HepG2 (cell line): ENCODE data around the gene UBE2R2. TPM values are rescaled to one million over a fixed set of nuclear protein-coding genes. Genes with fewer than 3 reads are reported as not detected.

ENCODE experiments used
- ATAC-seq: fragments of 200-7000 bp; cut with Tn5 transposase; 3 replicates; pipeline ENCODE4 v1.9.1; 2020; ENCODE audit warnings: mild to moderate bottlenecking, moderate library complexity
- BruUV-seq: library from RNA; stranded (reverse); fragments of 400-500 nt; replicated peaks from 2 replicates; lab custom pipeline; 2021; lab: Mats Ljungman, UMichigan
- CTCF ChIA-PET: fragments of 300-600 bp; formaldehyde crosslinking; extraction: SDS; loops from one replicate; lab custom pipeline; 2021; ENCODE audit warnings: low total read pairs, inconsistent platforms, low intra/inter-chr PET ratio; lab: Yijun Ruan, JAX
- POLR2A ChIA-PET: fragments of 350-600 bp; sonication (Branson Sonifier 250); formaldehyde crosslinking; loops from one replicate; lab custom pipeline; 2020; ENCODE audit warnings: antibody characterized with exemption, inconsistent platforms; lab: Yijun Ruan, JAX
- DNase-seq: peaks from one replicate; pipeline ENCODE4 v3.0.0-alpha.2; 2015; ENCODE audit warnings: low spot score
- FAIRE-seq: peaks from 3 replicates; lab custom pipeline; 2011; peaks lifted over from hg19 to GRCh38; lab: Jason Lieb, UNC
- H2AFZ ChIP-seq: one replicate; pipeline ENCODE4 v1.6.1; 2011; ENCODE audit warnings: low read length, inconsistent platforms
- H3K27ac ChIP-seq: fragments of 300-600 bp; 3 replicates; pipeline ENCODE4 v1.8.0; 2011; ENCODE audit warnings: mixed run types, mild to moderate bottlenecking, mixed read lengths, low read length, inconsistent platforms; ENCODE audit not compliant: insufficient read depth; ENCODE audit errors: extremely low read length
- H3K27me3 ChIP-seq, 2 experiments: fragments of 200-600 bp in 1 of 2; 2 replicates in 1 of 2; 3 replicates in 1 of 2; pipeline versions ENCODE4 v1.6.0 to v1.8.0; 2011; ENCODE audit warnings: low read length in 2 of 2, mild to moderate bottlenecking in 2 of 2, moderate library complexity in 2 of 2, inconsistent platforms in 1 of 2; ENCODE audit not compliant: insufficient read depth in 2 of 2, control insufficient read depth in 1 of 2
- H3K36me3 ChIP-seq, 2 experiments: fragments of 200-600 bp in 1 of 2; replicated peaks in 1 of 2; 2 replicates in 1 of 2; 3 replicates in 1 of 2; pipeline versions ENCODE4 v1.5.1 to v1.8.0; 2011; ENCODE audit warnings: low read length in 2 of 2, inconsistent platforms in 1 of 2; ENCODE audit not compliant: insufficient read depth in 2 of 2, control insufficient read depth in 1 of 2
- H3K4me1 ChIP-seq: 2 replicates; pipeline ENCODE4 v1.5.1; 2012; ENCODE audit warnings: low read length, inconsistent platforms; ENCODE audit not compliant: insufficient read depth
- H3K4me2 ChIP-seq: 2 replicates; pipeline ENCODE4 v1.6.0; 2011; ENCODE audit warnings: low read depth, low read length, inconsistent platforms
- H3K4me3 ChIP-seq, 3 experiments: fragments of 200-600 bp in 1 of 3; sonication (generic), shearing (Covaris generic) in 1 of 3; replicated peaks in 1 of 3; 2 replicates each; pipeline ENCODE4 v1.5.1; 2011 to 2016; ENCODE audit warnings: low read length in 3 of 3, inconsistent platforms in 2 of 3, low read depth in 2 of 3, mild to moderate bottlenecking in 2 of 3, control low read depth in 1 of 3, mixed read lengths in 1 of 3; ENCODE audit not compliant: insufficient read depth in 1 of 3
- H3K79me2 ChIP-seq: one replicate; pipeline ENCODE4 v1.6.1; 2011; ENCODE audit warnings: low read length, inconsistent platforms; ENCODE audit not compliant: insufficient read depth
- H3K9ac ChIP-seq: 2 replicates; pipeline ENCODE4 v1.6.0; 2011; ENCODE audit warnings: mild to moderate bottlenecking, low read depth, low read length, inconsistent platforms; ENCODE audit not compliant: insufficient read depth
- H3K9me3 ChIP-seq: 2 replicates; pipeline ENCODE4 v1.5.1; 2012; ENCODE audit warnings: mild to moderate bottlenecking, low read length
- H4K20me1 ChIP-seq: 2 replicates; pipeline ENCODE4 v1.6.0; 2011; ENCODE audit warnings: inconsistent platforms, mild to moderate bottlenecking, low read length, moderate library complexity; ENCODE audit not compliant: insufficient read depth
- CCAR2 ChIP-seq: fragments of 200-400 bp; formaldehyde crosslinking; optimal IDR thresholded peaks from 2 replicates; pipeline ENCODE3; 2018; ENCODE audit warnings: low read depth, mild to moderate bottlenecking, low read length, moderate library complexity
- CEBPB ChIP-seq: IDR thresholded peaks from 2 replicates; pipeline ENCODE4 v1.6.1; 2011; ENCODE audit warnings: low read depth, low read length, improper control_type of control experiment, borderline replicate concordance
- GTF3A ChIP-seq: sonication (generic); formaldehyde crosslinking; conservative IDR thresholded peaks from 2 replicates; pipeline ENCODE4 v1.4.0; 2020; ENCODE audit warnings: mild to moderate bottlenecking, missing genetic modification reagents
- KAT2B ChIP-seq: fragments of 150-350 bp; IDR thresholded peaks from 2 replicates; pipeline ENCODE4 v1.6.1; 2014; ENCODE audit warnings: low read depth, low read length, borderline replicate concordance
- ZBTB20 ChIP-seq: sonication (generic); formaldehyde crosslinking; IDR thresholded peaks from 2 replicates; pipeline ENCODE4 v1.8.1; 2023; ENCODE audit warnings: missing genetic modification reagents, low read depth, mild to moderate bottlenecking, borderline replicate concordance
- ZFYVE20 ChIP-seq: sonication (generic); formaldehyde crosslinking; IDR thresholded peaks from 2 replicates; pipeline ENCODE4 v1.8.0; 2023; ENCODE audit warnings: low read depth, mild to moderate bottlenecking, moderate library complexity, missing genetic modification reagents, borderline replicate concordance
- ZNF260 ChIP-seq: sonication (generic); formaldehyde crosslinking; IDR thresholded peaks from 2 replicates; pipeline ENCODE4 v1.4.0; 2020; ENCODE audit warnings: missing genetic modification reagents, low read depth, mild to moderate bottlenecking, borderline replicate concordance
- ZNF556 ChIP-seq: sonication (generic); formaldehyde crosslinking; IDR thresholded peaks from 2 replicates; pipeline ENCODE4 v1.4.0; 2020; ENCODE audit warnings: mild to moderate bottlenecking, missing genetic modification reagents, borderline replicate concordance
- ZNF816 ChIP-seq: sonication (generic); formaldehyde crosslinking; IDR thresholded peaks from 2 replicates; pipeline ENCODE4 v1.8.0; 2022; ENCODE audit warnings: missing genetic modification reagents, mild to moderate bottlenecking, borderline replicate concordance
- ZNF878 ChIP-seq: sonication (generic); formaldehyde crosslinking; IDR thresholded peaks from 2 replicates; pipeline ENCODE4 v1.8.1; 2023; ENCODE audit warnings: mild to moderate bottlenecking, missing genetic modification reagents, moderate library complexity
- ZNF883 ChIP-seq: sonication (generic); formaldehyde crosslinking; IDR thresholded peaks from 2 replicates; pipeline ENCODE4 v1.5.1; 2020; ENCODE audit warnings: mild to moderate bottlenecking, missing genetic modification reagents; ENCODE audit errors: not compliant biosample characterization
- WGBS: methylation state at CpG from one replicate; pipeline ENCODE4 v1.1.6; 2017; ENCODE audit warnings: low lambda C conversion rate; 5-methylcytosine and 5-hydroxymethylcytosine counted together
- in situ Hi-C: cut with HindIII; loops from 2 replicates; pipeline ENCODE4 v1.10.0; 2017; ENCODE audit warnings: low pct_unique_long_range_greater_than_20kb; ENCODE audit not compliant: extremely low pct_ligation_motif_present
- intact Hi-C: fragments of 100-400 bp; cut with micrococcal nuclease; formaldehyde crosslinking; loops from one replicate; pipeline ENCODE4 v1.10.0; 2022; ENCODE audit not compliant: unreplicated experiment
- polyA plus RNA-seq, 8 experiments: library from polyadenylated mRNA; depleted of rRNA in 3 of 8; stranded (reverse) in 7 of 8; unstranded in 1 of 8; fragments of >200 nt; fragmentation: Illumina TruSeq in 4 of 8; extraction: Trizol in 4 of 8; gene quantifications; 2 replicates each; pipeline versions ENCODE4 v1.2.1 to v1.2.3, GENCODE V29; 2011 to 2016; ENCODE audit warnings: low read depth in 4 of 8, missing spikeins in 1 of 8, mixed read lengths in 1 of 8; ENCODE audit not compliant: insufficient read depth in 1 of 8
- total RNA-seq, 5 experiments: library from RNA; depleted of rRNA; stranded (reverse); fragments of >200 nt; fragmentation: Illumina TruSeq; extraction: Trizol; gene quantifications; 2 replicates each; pipeline ENCODE4 v1.2.3, GENCODE V29; 2016; ENCODE audit warnings: low read depth in 1 of 5
- TF ChIP-seq, protein P1 (sequence below): sonication (generic); formaldehyde crosslinking; IDR thresholded peaks from 2 replicates; pipeline ENCODE4 v1.8.1; 2022; ENCODE audit warnings: mild to moderate bottlenecking, missing genetic modification reagents
- TF ChIP-seq, protein P2 (sequence below): IDR thresholded peaks from 2 replicates; pipeline ENCODE4 v1.6.1; 2016; ENCODE audit warnings: missing biosample characterization, missing genetic modification reagents, low read depth
- TF ChIP-seq, protein P3 (sequence below): sonication (generic); formaldehyde crosslinking; IDR thresholded peaks from 2 replicates; pipeline ENCODE4 v1.4.0; 2020; ENCODE audit warnings: missing genetic modification reagents, borderline replicate concordance

Gene UBE2R2
- total and polyA plus RNA-seq, 2 of the 13 experiments (the other 11 are each of a cell fraction or from before 2014, with no cell fraction given), result 14.8 to 20.9 TPM

DNA sequence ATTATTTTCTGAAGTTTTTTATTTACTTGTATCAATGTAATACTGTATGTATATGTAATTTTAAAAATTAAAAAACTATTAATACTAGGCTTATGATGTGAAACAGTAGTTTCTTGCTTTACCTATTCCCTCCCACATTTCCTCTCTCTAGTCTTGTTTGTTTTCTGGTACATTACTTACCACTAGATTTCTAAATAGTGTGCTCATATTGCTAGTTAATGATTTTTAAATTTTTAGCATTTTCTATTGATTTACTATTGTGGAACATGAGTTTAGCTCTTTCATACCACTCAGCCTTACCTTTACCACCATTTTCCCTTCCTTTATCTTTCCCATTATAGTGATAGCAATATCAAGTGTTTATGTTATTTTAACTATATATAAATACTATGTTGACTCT lies 39.3 kb downstream of the UBE2R2 start:
- Histone ChIP-seq H2AFZ (no peak overlapping the region), H4K20me1 (peaks cover 59% of the 10 kb centered on the region), H3K9ac (no peak overlapping the region), H3K27me3 (no peaks in the 10 kb centered on the region), H3K36me3 (peaks cover 4 to 5% of the 10 kb centered on the region in 2 experiments; a peak in 2 of 5 replicates), H3K4me1 (peaks cover 45% of the 10 kb centered on the region), H3K27ac (peak overlapping the region; percentile 26), H3K79me2 (peaks cover 93% of the 10 kb centered on the region), H3K4me3 (no peak overlapping the region), H3K9me3 (no peaks in the 10 kb centered on the region), H3K4me2 (no peak overlapping the region)
- ChIA-PET POLR2A (interaction anchor here (0.7 kb wide), 1 partner anchor 9 kb away, joined by 3 read pairs; no protein-coding TSS in a partner anchor), CTCF (no interaction called here)
- FAIRE-seq (no peak), ATAC-seq (peak; percentile 53), DNase-seq (no peak)
- in situ Hi-C loops, result no loop called here
- intact Hi-C loops, result no loop called here
- TF ChIP-seq ZNF556 (CRISPR knock-in tag) (no peak), CEBPB (0 out of 2 replicates have a peak, but pooled peaks have one; percentile 1), KAT2B (peak; percentile 30; the same call in 1 of the 2 replicates), ZNF260 (CRISPR knock-in tag) (no peak)
- TF ChIP-seq, protein P1, sequence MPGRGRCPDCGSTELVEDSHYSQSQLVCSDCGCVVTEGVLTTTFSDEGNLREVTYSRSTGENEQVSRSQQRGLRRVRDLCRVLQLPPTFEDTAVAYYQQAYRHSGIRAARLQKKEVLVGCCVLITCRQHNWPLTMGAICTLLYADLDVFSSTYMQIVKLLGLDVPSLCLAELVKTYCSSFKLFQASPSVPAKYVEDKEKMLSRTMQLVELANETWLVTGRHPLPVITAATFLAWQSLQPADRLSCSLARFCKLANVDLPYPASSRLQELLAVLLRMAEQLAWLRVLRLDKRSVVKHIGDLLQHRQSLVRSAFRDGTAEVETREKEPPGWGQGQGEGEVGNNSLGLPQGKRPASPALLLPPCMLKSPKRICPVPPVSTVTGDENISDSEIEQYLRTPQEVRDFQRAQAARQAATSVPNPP (CRISPR knock-in tag), result no peak
- BruUV-seq, result no TSS peak

DNA sequence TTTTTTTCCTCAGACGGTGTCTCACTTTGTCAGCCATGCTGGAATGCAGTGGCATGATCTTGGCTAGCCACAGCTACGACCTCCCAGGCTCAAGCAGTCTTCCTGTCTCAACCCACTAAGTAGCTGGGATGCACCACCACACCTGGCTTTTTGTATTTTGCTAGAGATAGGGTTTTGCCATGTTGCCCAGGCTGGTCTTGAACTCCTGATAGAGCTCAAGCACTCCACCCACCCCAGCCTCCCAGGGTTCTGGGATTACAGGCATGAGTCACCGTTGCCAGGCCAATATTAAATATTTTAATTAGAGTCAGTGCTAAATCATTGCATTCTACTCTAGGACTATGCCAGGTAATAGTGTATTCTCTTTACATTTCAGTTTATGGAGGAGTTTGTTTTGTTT lies 41.5 kb downstream of the UBE2R2 start:
- no peak for FAIRE-seq
- H2AFZ ChIP-seq, result no peak overlapping the region
- intact Hi-C loops, result no loop called here
- H4K20me1 ChIP-seq, result peaks cover 52% of the 10 kb centered on the region
- no peak overlapping the region for H3K4me2 ChIP-seq
- 96% methylated on average over 3 of the region's 3 CpGs for WGBS
- POLR2A ChIA-PET, result no interaction called here
- H3K27me3 ChIP-seq, result no peaks in the 10 kb centered on the region
- peaks cover 89% of the 10 kb centered on the region for H3K79me2 ChIP-seq
- H3K4me1 ChIP-seq, result peaks cover 31% of the 10 kb centered on the region
- no peak for DNase-seq
- ATAC-seq, result no peak
- no peaks in the 10 kb centered on the region for H3K9me3 ChIP-seq
- CTCF ChIA-PET, result no interaction called here
- no peak overlapping the region for H3K27ac ChIP-seq
- in situ Hi-C loops, result no loop called here
- BruUV-seq, result no TSS peak
- peaks cover 5 to 12% of the 10 kb centered on the region in 2 experiments; a peak in 3 of 5 replicates for H3K36me3 ChIP-seq
- H3K4me3 ChIP-seq, result no peak overlapping the region
- H3K9ac ChIP-seq, result no peak overlapping the region
- TF ChIP-seq ZBTB20 (CRISPR knock-in tag) (no peak), GTF3A (CRISPR knock-in tag) (no peak), ZFYVE20 (CRISPR knock-in tag) (no peak), ZNF816 (no peak), ZNF883 (CRISPR knock-in tag) (no peak), ZNF878 (CRISPR knock-in tag) (no peak), CCAR2 (no peak)
- TF ChIP-seq, protein P2, sequence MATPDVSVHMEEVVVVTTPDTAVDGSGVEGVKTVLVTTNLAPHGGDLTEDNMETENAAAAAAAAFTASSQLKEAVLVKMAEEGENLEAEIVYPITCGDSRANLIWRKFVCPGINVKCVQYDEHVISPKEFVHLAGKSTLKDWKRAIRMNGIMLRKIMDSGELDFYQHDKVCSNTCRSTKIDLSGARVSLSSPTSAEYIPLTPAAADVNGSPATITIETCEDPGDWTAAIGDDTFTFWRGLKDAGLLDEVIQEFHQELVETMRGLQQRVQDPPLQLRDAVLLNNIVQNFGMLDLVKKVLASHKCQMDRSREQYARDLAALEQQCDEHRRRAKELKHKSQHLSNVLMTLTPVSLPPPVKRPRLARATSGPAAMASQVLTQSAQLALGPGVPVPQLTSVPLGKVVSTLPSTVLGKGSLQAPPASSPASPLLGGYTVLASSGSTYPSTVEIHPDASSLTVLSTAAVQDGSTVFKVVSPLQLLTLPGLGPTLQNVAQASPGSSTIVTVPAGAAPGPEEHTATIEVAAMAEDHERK (CRISPR knock-in tag), result no peak
- TF ChIP-seq, protein P3, sequence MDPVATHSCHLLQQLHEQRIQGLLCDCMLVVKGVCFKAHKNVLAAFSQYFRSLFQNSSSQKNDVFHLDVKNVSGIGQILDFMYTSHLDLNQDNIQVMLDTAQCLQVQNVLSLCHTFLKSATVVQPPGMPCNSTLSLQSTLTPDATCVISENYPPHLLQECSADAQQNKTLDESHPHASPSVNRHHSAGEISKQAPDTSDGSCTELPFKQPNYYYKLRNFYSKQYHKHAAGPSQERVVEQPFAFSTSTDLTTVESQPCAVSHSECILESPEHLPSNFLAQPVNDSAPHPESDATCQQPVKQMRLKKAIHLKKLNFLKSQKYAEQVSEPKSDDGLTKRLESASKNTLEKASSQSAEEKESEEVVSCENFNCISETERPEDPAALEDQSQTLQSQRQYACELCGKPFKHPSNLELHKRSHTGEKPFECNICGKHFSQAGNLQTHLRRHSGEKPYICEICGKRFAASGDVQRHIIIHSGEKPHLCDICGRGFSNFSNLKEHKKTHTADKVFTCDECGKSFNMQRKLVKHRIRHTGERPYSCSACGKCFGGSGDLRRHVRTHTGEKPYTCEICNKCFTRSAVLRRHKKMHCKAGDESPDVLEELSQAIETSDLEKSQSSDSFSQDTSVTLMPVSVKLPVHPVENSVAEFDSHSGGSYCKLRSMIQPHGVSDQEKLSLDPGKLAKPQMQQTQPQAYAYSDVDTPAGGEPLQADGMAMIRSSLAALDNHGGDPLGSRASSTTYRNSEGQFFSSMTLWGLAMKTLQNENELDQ, result no peak
